ENCODE measurements around the gene ASCC3.

The ASCC3 gene

DNA sequence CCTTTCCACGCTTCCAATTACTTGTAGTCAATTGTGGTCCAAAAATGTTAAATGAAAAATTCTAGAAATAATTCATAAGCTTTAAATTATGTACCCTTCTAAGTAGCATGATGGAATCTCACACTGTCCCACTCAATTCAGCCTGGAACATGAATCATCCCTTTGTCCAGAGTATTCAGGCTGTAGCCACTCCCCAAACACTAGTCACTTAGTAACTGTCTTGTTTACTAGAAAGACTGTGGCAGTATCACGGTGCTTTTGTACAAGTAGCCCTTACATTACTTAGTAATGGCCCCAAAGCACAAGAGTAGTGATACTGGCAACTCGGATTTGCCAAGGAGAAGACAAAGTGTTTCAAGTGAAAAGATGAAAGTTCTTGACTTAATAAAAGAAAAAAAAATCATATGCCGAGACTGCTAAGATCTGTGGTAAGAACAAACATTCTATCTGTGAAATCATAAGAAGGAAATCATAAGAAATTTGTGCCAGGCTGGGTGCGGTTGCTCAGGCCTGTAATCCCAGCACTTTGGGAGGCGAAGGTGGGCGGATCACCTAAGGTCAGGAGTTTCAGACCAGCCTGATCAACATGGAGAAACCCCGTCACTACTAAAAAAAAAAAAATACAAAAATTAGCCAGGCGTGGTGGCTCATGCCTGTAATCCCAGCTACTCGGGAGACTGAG lies 247.9 kb downstream of the ASCC3 start:
- peak; percentile 16 for DNase-seq

DNA sequence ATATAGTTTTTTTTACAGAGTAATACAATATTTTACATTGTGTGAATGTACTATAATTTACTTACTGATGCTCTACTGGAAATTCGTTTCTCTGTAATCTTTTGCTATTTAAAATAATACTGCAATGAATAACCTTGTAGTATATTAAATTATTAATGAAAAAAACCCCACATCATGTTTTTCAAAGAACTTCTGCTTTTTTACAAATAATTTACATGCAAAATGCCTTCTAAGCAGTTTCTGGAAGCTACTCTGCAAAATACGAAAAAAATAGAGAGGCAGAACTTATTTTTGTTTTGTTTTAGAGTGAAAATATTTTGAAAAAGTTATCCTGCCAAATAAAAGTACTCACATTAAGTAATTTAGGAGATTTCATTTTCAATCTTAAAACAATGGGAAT lies 250.6 kb downstream of the ASCC3 start:
- no peak for DNase-seq

DNA sequence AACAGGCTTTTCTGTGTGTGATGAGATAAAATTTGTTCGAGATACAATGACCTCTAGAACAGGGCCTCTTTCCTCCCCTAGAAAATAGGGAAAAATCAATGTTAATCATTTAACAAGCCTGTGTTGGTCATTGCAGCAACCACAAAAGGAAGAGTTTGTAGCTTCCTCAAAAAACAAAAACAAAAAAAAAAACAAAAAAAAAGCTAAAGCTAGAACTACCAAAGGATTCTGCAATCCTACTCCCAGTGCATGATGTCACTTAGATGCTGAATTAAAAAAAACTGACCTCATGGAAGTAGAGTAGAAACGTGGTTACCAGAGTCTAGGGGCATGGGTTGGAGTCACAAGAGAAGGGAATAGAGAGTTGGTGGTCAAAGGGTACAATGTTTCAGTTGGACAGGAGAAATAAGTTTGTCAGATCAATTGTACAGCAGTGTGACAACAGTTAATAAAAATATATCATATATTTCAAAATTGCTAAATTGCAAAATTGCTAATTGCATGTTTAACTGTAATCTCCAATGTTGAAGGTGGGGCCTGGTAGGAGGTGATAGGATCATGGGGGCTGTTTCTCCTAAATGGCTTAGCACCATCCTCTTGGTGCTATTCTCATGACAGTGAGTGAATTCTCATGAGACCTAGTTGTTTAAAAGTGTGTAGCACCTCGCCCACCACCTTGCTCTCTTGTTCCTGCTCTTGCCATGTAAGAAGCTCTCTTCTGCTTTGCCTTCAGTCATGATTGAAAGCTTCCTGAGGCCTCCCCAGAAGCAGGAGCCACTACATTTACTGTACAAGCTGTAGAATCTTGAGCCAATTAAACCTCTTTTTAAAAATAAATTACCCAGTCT lies 253.0 kb downstream of the ASCC3 start:
- DNase-seq, result no peak

DNA sequence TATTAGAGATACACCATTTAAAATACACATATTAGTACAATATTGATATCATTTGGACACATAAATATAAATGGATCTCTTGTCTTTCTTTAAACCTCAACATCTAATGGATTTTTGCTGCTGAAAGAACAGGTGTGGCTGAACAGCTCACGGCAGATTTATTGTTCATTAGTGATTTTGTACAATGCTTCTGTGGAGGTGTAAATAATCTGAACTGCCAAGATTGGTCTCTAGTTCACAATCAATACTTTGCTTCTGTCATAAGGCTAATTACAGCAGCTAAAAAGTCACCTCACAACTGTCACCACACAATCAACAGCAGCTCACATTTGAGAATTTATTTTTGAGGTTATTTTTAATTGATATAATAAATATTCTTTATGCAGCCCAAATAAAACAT lies 254.4 kb downstream of the ASCC3 start:
- DNase-seq, result no peak

DNA sequence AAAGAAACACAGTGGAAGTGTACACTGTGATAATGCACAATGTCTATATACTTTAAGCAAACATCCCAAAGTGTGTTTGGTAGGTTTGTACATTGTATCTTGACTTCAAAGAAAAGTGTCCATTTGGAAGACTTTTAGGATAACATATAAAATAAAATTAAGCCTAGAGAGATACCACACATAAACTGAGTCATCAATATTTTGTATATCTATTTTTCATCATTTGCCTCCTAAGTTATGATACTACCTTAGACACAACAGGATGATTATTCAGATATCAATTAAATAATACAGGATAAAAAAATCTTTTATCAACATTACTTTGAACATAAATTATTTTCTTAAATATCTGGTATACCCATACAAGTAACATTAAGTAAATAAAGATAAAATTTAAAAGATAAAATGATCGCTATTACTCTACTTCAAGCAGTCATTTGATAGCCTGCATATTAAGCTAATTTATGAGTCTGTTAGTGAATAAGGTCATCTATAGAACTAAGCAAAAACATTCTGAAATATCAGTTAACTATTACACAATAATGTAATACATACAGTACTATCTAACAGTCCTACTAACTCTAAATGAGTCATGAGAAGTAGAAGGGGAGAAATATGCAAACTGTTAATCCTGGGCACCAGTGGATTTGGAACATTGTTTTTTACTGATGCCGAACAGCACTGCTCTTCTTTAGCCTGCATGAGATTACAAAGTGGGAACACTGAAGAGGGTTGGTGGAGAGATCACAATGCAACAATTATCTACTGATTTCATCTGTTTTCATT lies 258.0 kb downstream of the ASCC3 start:
- DNase-seq, result no peak

DNA sequence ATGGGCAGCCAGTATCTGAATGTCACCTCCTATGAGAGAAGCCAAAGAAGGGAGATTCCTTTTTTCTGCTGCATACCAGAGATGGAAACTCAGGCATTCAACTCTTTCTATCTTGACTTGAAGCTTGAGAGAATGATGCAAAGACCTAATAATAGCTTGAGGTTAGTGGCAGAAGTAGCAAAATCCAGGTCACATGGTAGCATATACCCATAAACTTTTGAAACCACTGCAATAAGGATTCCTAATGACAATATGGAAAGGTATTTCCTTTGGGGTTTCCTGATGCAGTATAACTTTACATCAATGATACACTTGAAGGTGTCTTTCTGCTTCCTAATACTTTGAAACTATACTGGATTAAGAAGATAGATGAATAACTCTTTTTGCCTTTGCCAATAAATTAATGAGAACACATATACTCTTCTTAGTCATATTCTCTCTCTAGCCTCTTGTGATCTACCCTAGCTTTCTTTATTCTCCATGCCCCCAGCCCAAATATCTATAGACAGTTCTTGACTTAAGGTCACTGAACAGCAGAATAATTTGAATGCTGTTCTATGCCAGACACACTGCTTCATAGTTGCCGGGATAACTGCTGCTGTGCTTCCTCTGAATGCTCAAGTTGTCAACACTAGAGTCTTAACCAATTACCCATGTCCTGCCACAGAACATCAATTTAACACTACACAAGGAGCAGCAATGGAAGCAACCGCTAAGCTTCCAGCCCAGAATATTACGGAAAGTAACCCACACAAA lies 260.9 kb downstream of the ASCC3 start:
- no peak for DNase-seq

DNA sequence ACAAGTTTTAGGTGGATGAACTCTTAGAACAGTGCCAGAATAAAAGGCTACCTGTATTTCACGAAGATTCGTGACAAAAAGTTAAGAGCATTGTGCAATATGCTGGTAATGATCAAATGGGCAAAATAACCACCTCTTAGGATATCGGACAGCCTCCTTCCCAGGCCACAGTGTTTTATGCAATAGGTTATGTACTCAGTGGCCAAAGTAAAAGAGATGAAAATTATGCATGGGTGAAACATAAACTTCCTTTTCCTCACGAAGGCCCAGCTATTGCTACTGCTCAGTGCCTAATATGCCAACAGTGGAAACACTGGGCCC lies 262.8 kb downstream of the ASCC3 start:
- DNase-seq, result no peak

DNA sequence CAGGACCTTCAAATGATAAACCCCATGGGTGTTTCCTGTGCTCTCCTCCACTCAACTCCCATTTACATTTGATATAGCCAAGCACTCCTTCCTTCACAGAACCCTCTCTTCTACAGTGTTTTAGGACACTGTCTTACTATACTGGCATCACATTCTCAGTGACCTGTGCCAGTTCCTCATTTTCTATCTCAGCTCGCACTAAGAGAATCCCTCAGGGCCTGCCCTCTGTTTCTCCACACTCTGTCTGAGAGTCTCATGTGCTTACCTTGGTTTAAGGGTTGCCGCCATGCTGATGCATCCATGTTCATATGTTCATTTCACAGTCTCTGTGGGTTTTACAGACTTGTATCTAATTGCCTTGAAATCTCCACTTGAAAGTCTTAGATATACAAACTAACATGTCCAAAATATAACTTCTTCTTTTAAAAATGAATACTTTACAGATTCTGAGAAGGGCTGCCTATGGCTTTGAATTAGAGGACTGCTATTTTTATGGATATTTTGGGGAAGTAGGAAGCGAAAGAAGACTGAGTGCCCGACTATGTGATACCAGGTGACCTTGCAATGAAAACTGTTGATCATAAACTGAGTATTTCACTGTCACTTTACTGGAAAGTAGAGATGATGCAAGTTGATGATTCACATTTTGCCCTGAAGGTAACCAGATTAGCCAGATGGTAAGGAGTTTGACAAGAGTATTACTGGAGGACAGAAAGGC lies 263.3 kb downstream of the ASCC3 start:
- DNase-seq, result no peak

DNA sequence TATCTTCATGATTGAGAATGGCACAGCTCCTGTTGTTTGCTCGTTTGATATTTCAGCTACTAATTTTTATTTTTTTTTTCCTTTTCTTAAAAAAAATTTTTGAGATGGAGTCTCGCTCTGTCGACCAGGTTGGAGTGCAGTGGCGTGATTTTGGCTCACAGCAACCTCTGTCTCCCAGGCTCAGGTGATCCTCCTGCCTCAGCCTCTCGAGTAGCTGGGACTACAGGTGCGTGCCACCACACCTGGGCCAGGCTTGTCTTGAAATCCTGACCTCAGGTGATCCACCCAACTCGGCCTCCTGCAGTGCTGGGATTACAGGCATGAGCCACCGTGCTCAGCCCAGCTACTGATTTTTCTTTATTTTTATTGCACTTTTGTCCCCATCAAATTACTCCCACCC lies 266.2 kb downstream of the ASCC3 start:
- DNase-seq, result no peak

DNA sequence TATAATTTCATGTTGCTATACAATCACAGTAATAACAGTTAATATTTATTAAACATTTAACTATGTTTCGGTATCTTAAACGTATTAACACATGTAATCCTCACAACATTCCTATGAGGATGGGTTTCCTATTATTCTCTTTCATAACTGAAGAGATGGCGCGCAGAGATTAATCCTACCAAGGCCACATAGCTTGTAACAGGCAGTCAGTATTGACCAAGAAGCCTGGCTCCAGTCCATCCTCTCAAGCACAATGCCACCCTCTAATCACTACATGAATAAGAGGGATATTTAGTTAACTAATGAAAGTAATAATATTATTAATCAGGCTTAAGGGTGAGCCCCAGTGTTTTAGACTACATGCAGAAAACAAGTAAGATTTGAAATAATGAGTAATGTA lies 266.7 kb downstream of the ASCC3 start:
- no peak for DNase-seq

DNA sequence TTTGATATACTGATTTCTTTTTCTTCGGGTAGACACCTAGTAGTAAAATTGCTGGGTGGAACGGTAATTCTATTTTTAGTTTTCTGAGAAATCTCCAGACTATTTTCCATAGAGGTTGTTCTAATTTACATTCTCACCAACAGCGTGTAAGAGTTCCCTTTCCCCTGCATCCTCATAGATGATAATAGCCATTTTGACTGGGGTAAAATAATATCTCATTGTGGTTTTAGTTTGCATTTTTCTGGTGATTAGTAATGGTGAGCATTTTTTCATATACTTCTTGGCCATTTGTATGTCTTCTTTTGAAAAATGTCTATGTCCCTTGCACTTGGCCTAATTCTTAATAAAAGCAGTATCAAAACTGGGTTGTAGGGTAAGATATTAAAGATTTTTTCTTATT lies 267.5 kb downstream of the ASCC3 start:
- no peak for DNase-seq

DNA sequence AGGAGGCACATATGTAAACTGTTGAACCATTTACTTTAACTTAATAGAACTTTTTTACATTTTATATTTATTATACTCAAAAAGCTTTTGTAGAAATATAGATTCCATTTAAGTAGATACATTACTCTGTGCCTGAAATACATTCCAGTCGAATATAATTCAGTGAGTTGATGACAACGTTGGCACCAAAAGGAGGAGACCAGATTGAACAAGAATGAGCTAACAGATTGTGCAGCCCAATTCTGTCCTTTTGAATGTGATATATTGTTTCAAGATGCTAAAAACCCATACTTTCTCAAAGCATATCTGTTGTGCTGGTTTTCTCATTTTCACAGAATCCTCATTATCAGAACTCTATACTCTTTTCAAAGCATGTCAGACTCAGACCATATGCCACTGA lies 269.0 kb downstream of the ASCC3 start:
- DNase-seq, result no peak

DNA sequence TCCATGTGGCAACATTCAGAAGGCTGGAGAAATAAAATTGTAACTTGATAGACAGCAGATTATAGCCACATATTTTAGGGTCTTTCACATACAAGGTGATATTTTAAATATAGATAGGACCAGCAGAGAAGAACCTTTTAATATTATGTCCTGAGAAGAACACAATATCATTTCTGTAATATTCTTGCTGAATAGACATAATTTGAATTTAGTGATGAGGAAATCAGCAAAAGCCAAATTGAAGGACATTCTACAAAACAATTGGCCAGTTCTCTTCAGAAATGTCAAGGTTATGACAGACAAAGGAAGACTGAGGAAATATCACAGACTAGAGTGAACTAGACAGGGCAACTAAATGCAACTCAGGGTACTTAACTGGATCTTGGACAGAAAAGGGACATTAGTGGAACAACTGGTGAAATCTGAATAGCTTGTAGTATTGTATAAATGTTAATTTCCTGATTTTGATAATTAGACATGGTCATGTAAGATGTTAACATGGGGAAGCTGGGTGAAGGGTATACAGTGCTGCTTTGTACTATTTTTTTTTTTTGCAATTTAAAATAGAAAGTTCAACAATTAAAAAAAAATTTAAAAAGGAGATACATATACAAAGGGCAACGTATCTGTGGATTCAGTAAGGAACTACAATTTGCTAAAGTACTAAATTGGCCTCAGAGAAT lies 281.9 kb downstream of the ASCC3 start:
- no peak for DNase-seq

DNA sequence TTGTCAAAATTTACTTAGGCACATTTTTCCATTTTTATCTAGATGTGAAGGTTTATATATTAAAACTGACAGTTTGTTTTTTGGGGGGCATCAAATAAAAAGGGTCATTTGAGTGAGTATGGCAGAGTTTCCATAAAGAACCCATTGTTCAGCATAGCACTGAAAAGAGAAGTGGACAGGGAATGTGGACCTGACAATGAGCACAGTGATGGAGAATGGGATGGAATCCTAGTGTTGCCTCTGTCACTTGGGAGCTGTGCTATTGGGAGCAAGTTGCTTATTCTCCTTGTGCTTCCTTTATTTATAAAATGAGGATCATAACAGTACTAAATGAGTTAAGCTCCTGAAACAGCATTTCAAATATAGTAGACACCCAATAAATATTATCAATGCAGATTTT lies 285.7 kb downstream of the ASCC3 start:
- DNase-seq, result no peak

DNA sequence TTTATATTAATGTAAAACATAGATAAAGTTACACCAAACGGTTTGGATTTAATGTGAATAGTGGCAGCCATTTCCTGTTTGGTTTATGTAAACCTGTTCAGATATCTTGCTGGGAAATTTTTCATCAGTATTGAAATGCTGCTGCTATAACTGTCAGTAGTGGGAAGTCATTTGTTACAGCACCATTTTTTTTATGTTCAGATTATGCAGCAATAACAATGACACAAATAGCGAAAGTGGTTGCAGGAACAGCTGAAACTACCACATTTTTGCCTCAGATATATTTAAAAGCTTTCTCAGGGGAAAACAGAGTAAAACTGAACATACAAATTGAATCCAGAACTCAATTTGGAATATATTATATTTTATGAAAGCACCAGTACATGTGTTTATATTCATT lies 287.6 kb downstream of the ASCC3 start:
- DNase-seq, result no peak

DNA sequence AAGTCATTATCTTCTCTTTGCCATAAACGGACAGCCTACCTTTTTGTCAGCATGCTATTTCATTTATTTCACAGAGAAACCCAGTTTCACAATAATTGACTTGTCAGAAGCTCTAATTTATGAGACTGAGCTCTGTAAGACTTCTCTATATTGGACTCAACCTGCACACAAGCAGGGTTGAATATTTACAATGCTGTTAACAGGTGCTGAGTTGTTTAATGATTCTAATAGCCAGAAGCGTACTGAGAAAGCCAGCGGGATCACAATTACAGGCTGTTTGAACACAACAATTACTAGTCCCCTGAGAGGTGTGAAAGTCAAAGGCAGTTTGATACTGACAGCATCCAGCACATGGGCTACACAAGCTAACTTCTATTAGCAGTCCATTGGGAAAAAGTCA lies 288.2 kb downstream of the ASCC3 start:
- peak; percentile 30 for DNase-seq

DNA sequence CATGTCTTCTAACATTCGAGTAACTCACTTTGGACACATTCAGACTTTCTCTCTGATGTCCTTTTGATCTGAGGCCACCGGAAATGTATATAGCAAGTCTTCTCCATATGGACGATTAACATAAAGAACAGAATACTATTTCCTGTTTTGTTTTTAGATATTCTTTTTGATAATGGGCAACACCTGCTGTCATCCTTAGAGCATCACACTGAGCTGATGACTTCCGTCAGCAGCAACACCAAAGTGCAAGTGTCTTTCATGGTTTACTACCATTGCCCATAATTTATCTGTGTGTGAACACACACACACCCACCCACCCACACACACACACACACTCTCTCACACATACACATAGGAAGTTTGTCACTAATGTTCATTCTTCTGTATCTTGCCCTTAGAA lies 303.7 kb downstream of the ASCC3 start:
- no peak for DNase-seq

DNA sequence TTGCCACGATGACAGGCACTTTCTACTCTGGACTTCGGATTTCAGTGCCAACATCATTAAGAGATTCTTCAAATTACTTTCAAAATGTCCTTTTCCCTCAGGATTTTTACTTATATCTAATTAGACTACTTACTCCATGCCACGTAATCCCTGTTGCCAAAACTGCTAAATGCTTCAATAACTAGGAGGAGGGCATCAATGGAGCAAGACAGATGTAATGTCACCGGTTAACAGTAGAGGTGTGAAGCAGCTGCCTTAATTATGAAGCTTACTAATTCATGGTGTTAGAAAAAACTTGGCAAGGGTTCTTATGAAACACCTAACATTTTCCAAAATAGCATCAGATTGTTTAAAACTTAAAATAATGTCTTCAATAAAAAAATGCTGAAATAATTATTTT lies 305.2 kb downstream of the ASCC3 start:
- DNase-seq, result no peak

DNA sequence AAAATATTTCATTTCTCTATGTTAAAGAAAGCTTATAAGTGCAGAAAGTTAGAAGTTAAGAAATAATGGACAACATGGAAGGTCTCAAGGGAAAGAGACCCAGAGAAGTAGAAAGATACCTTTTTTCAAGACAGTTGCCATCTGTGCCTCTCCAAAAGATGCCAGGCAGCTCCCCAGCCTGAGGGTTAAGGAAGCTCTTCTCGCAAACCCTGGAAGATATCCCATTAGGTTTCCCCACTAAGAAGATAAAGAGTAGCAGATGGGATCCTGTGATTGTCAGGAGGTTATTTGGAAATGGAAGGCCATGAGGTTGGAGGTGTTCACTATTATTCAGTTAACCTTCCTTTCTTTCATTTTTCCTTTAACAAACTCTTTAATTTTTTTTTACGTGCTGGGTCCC lies 306.3 kb downstream of the ASCC3 start:
- DNase-seq, result no peak

DNA sequence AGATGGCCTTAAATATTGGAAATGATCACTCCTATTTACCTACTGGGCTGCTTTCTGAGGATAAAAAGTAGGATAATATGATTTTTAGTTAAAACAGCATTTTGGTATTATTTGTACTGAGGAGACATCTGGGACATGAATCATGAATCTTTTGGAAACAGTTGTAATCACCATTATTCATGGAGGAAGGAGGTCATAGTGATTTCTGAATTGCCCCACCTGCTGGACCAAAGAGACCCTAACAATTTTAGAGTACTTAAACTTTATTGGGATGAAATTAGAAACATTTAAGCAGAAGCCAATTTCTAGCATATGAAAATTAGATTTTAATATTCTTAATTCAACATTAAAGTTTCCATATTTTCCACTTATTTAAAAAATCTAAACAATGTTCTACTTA lies 308.0 kb downstream of the ASCC3 start:
- no peak for DNase-seq

DNA sequence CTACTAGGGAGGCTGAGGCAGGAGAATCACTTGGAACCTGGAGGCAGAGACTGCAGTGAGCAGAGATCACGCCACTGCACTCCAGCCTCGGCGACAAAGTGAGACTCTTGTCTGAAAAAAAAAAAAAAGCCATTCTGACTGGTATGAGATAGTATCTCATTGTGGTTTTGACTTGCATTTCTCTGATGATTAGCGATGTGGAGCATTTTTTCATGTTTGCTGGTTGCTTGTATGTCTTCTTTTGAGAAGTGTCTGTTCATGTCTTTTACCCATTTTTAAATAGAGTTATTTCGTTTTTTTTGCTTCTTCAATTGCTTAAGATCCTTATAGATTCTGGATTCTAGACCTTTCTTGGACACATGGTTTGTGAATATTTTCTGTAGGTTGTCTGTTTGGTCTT lies 312.9 kb downstream of the ASCC3 start:
- DNase-seq, result no peak

DNA sequence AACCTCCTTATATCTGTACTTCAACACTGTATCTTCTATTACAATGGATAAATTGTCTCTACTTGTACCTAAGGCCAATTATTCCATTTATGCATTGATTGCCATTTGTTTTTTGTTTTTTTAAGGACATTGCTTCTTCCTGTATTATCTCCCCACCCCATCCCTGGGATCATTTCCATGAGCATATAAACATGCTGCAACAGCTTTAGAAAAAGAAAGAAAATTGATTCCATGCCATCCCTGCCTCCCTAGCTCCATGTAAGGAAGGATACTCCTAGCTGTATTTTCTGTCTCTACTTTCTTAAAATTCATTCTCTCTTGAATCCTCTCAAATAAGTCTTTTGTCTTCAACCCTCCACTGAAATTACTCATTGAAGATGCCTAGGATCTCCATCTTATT lies 314.6 kb downstream of the ASCC3 start:
- DNase-seq, result no peak

Measured in eye (tissue), 1 donor.